ENCODE results near the gene SMYD5. TPM values are rescaled to one million over a fixed set of nuclear protein-coding genes. Genes with fewer than 3 reads are reported as not detected.

SMYD5 gene
- total RNA-seq, 2 donors from 2014 or later: 12.6 to 16.2 TPM

DNA sequence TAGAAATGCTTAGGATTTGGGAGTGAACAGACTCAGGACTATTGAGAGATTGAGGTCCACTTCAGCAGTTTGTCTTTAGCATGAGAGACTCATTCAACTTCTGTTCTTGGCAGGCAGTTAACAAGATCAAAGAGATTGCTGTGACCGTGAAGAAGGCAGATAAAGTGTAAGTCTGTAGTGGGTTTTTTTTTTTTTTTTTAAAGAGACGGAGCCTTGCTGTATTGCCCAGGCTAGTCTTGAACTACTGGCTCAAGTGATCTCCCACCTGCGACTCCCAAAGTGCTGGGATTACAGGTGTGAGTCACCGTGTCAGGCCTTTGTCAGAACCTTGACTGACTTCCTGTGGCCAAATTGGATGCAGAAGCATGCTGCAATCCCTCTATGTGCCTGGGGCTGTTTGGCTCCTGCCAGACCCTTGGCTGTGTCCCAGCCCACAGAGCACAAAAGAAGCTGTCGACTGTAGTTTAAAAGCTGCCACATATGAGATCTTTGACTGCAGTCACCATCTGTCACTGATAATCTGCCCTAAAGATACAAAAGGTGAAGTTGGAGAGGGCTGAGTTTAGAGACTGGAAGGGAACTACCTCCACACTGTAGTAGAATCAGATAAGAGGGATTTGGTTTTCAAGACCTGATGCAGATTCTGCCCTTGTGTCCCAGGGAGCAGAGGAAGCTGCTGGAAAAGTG, 30.0 kb downstream of the SMYD5 start:
- peaks cover 64% of the 10 kb centered on the region for H3K36me3 ChIP-seq
- H3K27ac ChIP-seq: no peak overlapping the region
- no peak overlapping the region for H3K4me3 ChIP-seq
- no peak for ATAC-seq (ENCODE audit: insufficient number of reproducible peaks, low FRiP score, low read depth)
- no peak for DNase-seq (ENCODE audit: low spot score)
- no peaks in the 10 kb centered on the region for H3K27me3 ChIP-seq (replicated peaks; ENCODE audit: insufficient read depth)
- no peaks in the 10 kb centered on the region for H3K9me3 ChIP-seq
- no peaks in the 10 kb centered on the region for H3K4me1 ChIP-seq (ENCODE audit: control insufficient read depth in 1 of 2, low read depth in 2 of 2)
- TF ChIP-seq, protein P1, sequence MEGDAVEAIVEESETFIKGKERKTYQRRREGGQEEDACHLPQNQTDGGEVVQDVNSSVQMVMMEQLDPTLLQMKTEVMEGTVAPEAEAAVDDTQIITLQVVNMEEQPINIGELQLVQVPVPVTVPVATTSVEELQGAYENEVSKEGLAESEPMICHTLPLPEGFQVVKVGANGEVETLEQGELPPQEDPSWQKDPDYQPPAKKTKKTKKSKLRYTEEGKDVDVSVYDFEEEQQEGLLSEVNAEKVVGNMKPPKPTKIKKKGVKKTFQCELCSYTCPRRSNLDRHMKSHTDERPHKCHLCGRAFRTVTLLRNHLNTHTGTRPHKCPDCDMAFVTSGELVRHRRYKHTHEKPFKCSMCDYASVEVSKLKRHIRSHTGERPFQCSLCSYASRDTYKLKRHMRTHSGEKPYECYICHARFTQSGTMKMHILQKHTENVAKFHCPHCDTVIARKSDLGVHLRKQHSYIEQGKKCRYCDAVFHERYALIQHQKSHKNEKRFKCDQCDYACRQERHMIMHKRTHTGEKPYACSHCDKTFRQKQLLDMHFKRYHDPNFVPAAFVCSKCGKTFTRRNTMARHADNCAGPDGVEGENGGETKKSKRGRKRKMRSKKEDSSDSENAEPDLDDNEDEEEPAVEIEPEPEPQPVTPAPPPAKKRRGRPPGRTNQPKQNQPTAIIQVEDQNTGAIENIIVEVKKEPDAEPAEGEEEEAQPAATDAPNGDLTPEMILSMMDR (IDR thresholded peaks at IDR 0.05): no peak

DNA sequence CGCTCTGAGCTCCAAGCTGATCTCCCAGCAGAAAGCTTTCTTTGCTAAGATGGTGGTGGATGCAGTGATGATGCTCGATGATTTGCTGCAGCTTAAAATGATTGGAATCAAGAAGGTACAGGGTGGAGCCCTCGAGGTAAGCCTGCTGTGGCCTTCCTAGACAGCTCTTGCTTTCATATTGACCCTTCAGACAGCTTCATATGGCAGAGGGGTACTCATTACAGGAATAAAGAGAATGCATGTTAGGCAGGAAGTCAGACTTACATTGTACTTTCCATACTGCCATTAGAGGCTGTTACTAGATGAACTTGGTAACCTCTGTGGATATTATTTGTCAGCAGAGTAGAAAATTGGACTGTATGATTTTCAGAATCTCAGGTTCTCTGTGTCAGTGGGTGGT, 30.5 kb downstream of the SMYD5 start:
- H3K36me3 ChIP-seq: peaks cover 70% of the 10 kb centered on the region

DNA sequence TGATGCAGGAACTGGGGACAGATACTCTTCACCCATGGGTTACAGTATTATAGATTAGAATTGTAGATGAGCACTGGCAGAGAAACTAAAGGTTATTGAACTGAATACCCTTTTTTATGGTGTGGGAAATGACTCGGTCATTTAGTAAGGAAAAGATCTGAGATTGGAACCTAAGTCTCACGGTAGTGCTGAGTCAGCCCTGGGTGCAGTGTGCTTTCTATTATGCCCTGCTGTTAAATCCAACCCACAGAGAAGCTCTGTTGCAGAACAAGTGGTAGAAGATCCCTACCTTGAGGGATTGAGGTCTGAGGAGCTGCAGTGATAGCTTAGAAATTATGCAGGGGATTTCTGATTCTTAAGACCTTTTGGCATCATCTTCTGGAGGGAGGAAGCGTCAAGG, 32.8 kb downstream of the SMYD5 start:
- Histone ChIP-seq H3K9me3 (no peaks in the 10 kb centered on the region), H3K4me3 (no peak overlapping the region), H3K36me3 (peaks cover 75% of the 10 kb centered on the region), H3K27me3 (replicated peaks; ENCODE audit: insufficient read depth) (no peaks in the 10 kb centered on the region), H3K27ac (no peak overlapping the region), H3K4me1 (ENCODE audit: control insufficient read depth in 1 of 2, low read depth in 2 of 2) (no peaks in the 10 kb centered on the region)
- TF ChIP-seq, protein P1 (IDR thresholded peaks at IDR 0.05): no peak
- ATAC-seq (ENCODE audit: insufficient number of reproducible peaks, low FRiP score, low read depth) (no peak), DNase-seq (ENCODE audit: low spot score) (no peak)

More for the DNA sequence above, 30.5 kb downstream of the SMYD5 start:
- Histone ChIP-seq H3K27me3 (replicated peaks; ENCODE audit: insufficient read depth) (no peaks in the 10 kb centered on the region), H3K27ac (no peak overlapping the region), H3K9me3 (no peaks in the 10 kb centered on the region), H3K4me3 (no peak overlapping the region), H3K4me1 (ENCODE audit: control insufficient read depth in 1 of 2, low read depth in 2 of 2) (no peaks in the 10 kb centered on the region)
- DNase-seq (ENCODE audit: low spot score) (no peak), ATAC-seq (ENCODE audit: insufficient number of reproducible peaks, low FRiP score, low read depth) (no peak)
- TF ChIP-seq, protein P1 (IDR thresholded peaks at IDR 0.05): no peak

DNA sequence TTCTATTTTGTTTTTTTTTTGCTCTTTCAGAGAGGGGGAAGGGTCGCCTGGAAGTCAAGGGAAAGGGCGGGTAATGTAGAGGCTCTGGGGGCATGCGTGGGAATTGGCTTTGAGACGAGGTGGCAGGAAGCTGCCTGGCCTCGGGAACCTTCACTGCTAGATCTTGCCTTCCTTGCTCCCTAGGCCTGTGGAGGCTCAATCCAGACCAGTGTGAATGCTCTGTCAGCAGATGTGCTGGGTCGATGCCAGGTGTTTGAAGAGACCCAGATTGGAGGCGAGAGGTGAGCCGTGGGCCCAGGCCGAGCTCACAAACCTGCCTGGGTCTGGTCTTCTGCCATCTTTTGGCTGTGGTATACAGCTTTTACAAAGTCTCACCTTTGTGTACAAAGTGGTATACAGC, 35.6 kb downstream of the SMYD5 start:
- ATAC-seq (ENCODE audit: insufficient number of reproducible peaks, low FRiP score, low read depth): no peak
- peaks cover 82% of the 10 kb centered on the region for H3K36me3 ChIP-seq
- H3K4me1 ChIP-seq (ENCODE audit: control insufficient read depth in 1 of 2, low read depth in 2 of 2): no peaks in the 10 kb centered on the region
- no peaks in the 10 kb centered on the region for H3K27me3 ChIP-seq (replicated peaks; ENCODE audit: insufficient read depth)
- H3K4me3 ChIP-seq: no peak overlapping the region
- TF ChIP-seq, protein P1 (IDR thresholded peaks at IDR 0.05): no peak
- no peaks in the 10 kb centered on the region for H3K9me3 ChIP-seq
- no peak for DNase-seq (ENCODE audit: low spot score)
- H3K27ac ChIP-seq: no peak overlapping the region

DNA sequence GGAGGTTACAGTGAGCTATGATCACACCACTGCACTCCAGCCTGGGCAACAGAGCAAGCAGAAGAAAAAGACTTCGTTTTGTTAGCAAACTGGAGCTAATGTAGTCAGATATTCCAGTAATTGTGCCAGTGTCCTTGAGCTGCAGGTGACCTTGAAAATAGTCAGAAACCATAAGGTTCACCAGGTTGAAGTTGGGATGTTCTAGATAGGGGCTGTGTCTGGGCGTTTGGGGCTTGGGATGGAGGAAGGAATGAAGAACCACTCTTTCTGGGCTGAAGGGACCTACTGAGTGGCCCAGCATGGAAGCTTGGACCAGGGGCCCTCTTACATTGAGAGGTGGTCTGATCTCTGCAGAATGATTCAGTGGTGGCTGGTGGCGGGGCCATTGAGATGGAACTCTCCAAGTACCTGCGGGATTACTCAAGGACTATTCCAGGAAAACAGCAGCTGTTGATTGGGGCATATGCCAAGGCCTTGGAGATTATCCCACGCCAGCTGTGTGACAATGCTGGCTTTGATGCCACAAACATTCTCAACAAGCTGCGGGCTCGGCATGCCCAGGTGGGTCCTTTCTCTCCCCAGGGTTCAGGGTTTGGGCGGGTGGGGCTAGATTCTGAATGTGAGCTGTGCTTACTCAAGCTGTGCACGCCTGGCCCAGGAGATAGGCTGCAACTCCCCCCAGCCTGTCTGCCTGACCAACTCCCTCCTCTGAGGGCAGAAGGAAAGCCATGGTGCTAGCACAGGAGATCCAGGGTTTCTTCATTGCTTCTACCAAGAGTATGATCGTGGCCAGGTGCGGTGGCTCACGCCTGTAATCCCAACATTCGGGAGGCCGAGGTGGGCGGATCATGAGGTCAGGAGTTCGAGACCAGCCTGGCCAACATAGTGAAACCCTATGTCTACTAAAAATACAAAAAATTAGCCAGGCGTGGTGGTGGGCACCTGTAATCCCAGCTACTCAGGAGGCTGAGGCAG, 37.1 kb downstream of the SMYD5 start:
- no peaks in the 10 kb centered on the region for H3K27me3 ChIP-seq (replicated peaks; ENCODE audit: insufficient read depth)
- no peaks in the 10 kb centered on the region for H3K9me3 ChIP-seq
- ATAC-seq (ENCODE audit: insufficient number of reproducible peaks, low FRiP score, low read depth) (no peak), DNase-seq (ENCODE audit: low spot score) (no peak)
- peaks cover 68% of the 10 kb centered on the region for H3K36me3 ChIP-seq
- no peaks in the 10 kb centered on the region for H3K4me1 ChIP-seq (ENCODE audit: control insufficient read depth in 1 of 2, low read depth in 2 of 2)
- TF ChIP-seq, protein P1 (IDR thresholded peaks at IDR 0.05): no peak
- no peak overlapping the region for H3K4me3 ChIP-seq
- no peak overlapping the region for H3K27ac ChIP-seq

Measured in thoracic aorta (tissue), 2 donors.